Measurements from ENCODE around the gene GLI3.

GLI3 gene

DNA sequence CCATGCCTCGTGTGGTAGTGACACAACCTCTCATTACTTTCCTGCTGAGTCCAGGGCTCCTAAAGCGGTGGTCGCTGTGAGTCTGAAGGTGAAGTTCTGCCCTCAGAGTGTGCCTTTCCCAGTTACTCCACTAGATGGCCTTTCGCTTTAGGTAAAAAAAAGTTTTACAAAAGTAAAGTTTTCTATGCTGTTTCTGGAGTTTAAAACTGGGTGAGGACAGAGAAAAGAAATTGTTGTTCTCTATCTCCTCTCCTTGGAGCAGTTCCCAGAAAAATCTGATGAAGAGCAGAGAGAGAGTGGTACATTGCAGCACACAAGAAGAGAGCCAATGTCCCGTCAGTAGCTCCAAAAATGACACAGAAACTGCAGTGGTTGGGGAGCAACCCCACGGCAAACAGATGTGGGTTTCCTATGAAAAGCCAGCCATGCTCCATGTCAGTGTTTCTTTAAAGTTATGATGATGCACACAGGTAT lies 257.1 kb downstream of the GLI3 start:
- H3K4me2 ChIP-seq = no peak overlapping the region
- peaks cover 20% of the 10 kb centered on the region for H3K36me3 ChIP-seq
- H3K27me3 ChIP-seq = no peaks in the 10 kb centered on the region
- H3K4me1 ChIP-seq = 0 out of 2 replicates have a peak, but pooled peaks cover 5% of the 10 kb centered on the region
- TF ChIP-seq Cebpa-rat (IDR thresholded peaks at IDR 0.05) = no peak
- no peaks in the 10 kb centered on the region for H3K9me3 ChIP-seq
- no peaks in the 10 kb centered on the region for H4K20me1 ChIP-seq
- no peak overlapping the region for H3K27ac ChIP-seq
- H3K9ac ChIP-seq = no peak overlapping the region
- H3K4me3 ChIP-seq = no peak overlapping the region

GRCh38 chr7:41978858-41979257 lies 258.2 kb downstream of the GLI3 start:
- Histone ChIP-seq H3K4me3 (no peak overlapping the region), H3K4me2 (no peak overlapping the region), H3K27me3 (no peaks in the 10 kb centered on the region), H3K9me3 (no peaks in the 10 kb centered on the region), H4K20me1 (no peaks in the 10 kb centered on the region), H3K27ac (no peak overlapping the region), H3K4me1 (0 out of 2 replicates have a peak, but pooled peaks cover 5% of the 10 kb centered on the region), H3K36me3 (peaks cover 27% of the 10 kb centered on the region), H3K9ac (no peak overlapping the region)
- no peak for TF ChIP-seq Cebpa-rat (IDR thresholded peaks at IDR 0.05)

DNA sequence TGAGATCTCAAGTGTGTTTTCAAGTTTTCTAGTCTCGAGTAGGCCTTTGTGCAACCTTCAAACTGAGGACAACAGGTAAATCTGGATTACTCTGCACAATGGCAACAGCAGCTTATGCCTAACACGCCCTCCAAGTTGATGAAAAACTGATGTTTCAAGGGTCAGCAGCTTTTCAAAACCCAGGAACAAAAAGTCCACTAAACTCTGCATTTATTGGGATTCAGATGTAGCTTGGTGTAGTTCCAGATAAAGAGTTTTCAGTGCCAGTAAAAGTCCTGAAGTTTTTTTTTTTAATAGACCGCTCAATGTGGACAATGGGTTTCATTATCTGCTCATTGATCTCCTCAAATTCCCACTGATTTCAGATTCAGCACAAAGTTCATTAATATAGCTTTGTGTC lies 259.3 kb downstream of the GLI3 start:
- no peak for TF ChIP-seq Cebpa-rat (IDR thresholded peaks at IDR 0.05)
- Histone ChIP-seq H3K9me3 (no peaks in the 10 kb centered on the region), H3K4me1 (0 out of 2 replicates have a peak, but pooled peaks cover 5% of the 10 kb centered on the region), H3K4me2 (no peak overlapping the region), H3K36me3 (peaks cover 30% of the 10 kb centered on the region), H3K27ac (no peak overlapping the region), H3K27me3 (no peaks in the 10 kb centered on the region), H4K20me1 (no peaks in the 10 kb centered on the region), H3K4me3 (no peak overlapping the region), H3K9ac (no peak overlapping the region)

GRCh38 chr7:41977151-41977651 lies 259.8 kb downstream of the GLI3 start:
- H3K9ac ChIP-seq = no peak overlapping the region
- H3K27ac ChIP-seq = no peak overlapping the region
- peaks cover 34% of the 10 kb centered on the region for H3K36me3 ChIP-seq
- no peak overlapping the region for H3K4me2 ChIP-seq
- no peak overlapping the region for H3K4me3 ChIP-seq
- H3K9me3 ChIP-seq = no peaks in the 10 kb centered on the region
- H4K20me1 ChIP-seq = no peaks in the 10 kb centered on the region
- 0 out of 2 replicates have a peak, but pooled peaks cover 5% of the 10 kb centered on the region for H3K4me1 ChIP-seq
- H3K27me3 ChIP-seq = no peaks in the 10 kb centered on the region
- no peak for TF ChIP-seq Cebpa-rat (IDR thresholded peaks at IDR 0.05)

- Histone ChIP-seq H3K4me1 (0 out of 2 replicates have a peak, but pooled peaks cover 4% of the 10 kb centered on the region), H4K20me1 (no peaks in the 10 kb centered on the region), H3K36me3 (peaks cover 42% of the 10 kb centered on the region), H3K4me3 (no peak overlapping the region), H3K9me3 (no peaks in the 10 kb centered on the region), H3K27ac (no peak overlapping the region), H3K27me3 (no peaks in the 10 kb centered on the region), H3K9ac (no peak overlapping the region), H3K4me2 (no peak overlapping the region)
- TF ChIP-seq Cebpa-rat (IDR thresholded peaks at IDR 0.05) = no peak
Measured at GRCh38 chr7:41976411-41976810, 260.6 kb downstream of the GLI3 start.

DNA sequence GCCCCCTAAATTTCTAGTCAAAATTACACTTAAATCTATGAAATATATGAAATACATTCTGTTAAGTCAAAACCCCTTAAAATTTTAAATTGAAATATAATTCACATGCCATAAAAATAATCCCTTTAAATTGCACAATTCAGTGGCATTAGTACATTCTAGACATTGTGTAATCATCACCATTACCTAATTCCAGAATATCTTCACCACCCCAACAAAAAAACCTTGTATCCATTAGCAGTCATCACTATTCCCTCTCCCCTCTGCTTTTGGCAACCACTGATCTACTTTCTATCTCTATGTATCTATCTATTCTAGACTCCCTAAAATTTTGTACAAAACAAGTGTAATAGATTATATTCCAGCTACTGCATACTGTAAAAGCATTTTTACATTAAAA lies 261.2 kb downstream of the GLI3 start:
- Histone ChIP-seq H3K27me3 (no peaks in the 10 kb centered on the region), H3K4me1 (no peaks in the 10 kb centered on the region), H3K9ac (no peak overlapping the region), H3K36me3 (peaks cover 42% of the 10 kb centered on the region), H3K4me2 (no peak overlapping the region), H3K9me3 (no peaks in the 10 kb centered on the region), H3K4me3 (no peak overlapping the region), H3K27ac (no peak overlapping the region), H4K20me1 (no peaks in the 10 kb centered on the region)
- TF ChIP-seq Cebpa-rat (IDR thresholded peaks at IDR 0.05) = no peak

GRCh38 chr7:41974870-41975557 lies 262.0 kb downstream of the GLI3 start:
- H3K36me3 ChIP-seq = peaks cover 42% of the 10 kb centered on the region
- no peak overlapping the region for H3K27ac ChIP-seq
- H3K4me2 ChIP-seq = no peak overlapping the region
- no peaks in the 10 kb centered on the region for H3K4me1 ChIP-seq
- no peak overlapping the region for H3K4me3 ChIP-seq
- no peaks in the 10 kb centered on the region for H3K27me3 ChIP-seq
- H3K9ac ChIP-seq = no peak overlapping the region
- no peaks in the 10 kb centered on the region for H3K9me3 ChIP-seq
- TF ChIP-seq Cebpa-rat (IDR thresholded peaks at IDR 0.05) = no peak
- H4K20me1 ChIP-seq = no peaks in the 10 kb centered on the region

- H3K9me3 ChIP-seq = no peaks in the 10 kb centered on the region
- no peak overlapping the region for H3K4me3 ChIP-seq
- H3K27ac ChIP-seq = no peak overlapping the region
- no peak for TF ChIP-seq Cebpa-rat (IDR thresholded peaks at IDR 0.05)
- H4K20me1 ChIP-seq = no peaks in the 10 kb centered on the region
- H3K27me3 ChIP-seq = no peaks in the 10 kb centered on the region
- no peaks in the 10 kb centered on the region for H3K4me1 ChIP-seq
- no peak overlapping the region for H3K4me2 ChIP-seq
- H3K36me3 ChIP-seq = peaks cover 51% of the 10 kb centered on the region
- H3K9ac ChIP-seq = no peak overlapping the region
Measured at GRCh38 chr7:41973202-41973730, 263.7 kb downstream of the GLI3 start.

- Histone ChIP-seq H3K4me3 (no peak overlapping the region), H4K20me1 (no peaks in the 10 kb centered on the region), H3K4me2 (no peak overlapping the region), H3K4me1 (no peaks in the 10 kb centered on the region), H3K27me3 (no peaks in the 10 kb centered on the region), H3K9ac (no peak overlapping the region), H3K27ac (no peak overlapping the region), H3K36me3 (peaks cover 52% of the 10 kb centered on the region), H3K9me3 (no peaks in the 10 kb centered on the region)
- TF ChIP-seq Cebpa-rat (IDR thresholded peaks at IDR 0.05) = no peak
Measured at GRCh38 chr7:41972776-41973175, 264.2 kb downstream of the GLI3 start.

DNA sequence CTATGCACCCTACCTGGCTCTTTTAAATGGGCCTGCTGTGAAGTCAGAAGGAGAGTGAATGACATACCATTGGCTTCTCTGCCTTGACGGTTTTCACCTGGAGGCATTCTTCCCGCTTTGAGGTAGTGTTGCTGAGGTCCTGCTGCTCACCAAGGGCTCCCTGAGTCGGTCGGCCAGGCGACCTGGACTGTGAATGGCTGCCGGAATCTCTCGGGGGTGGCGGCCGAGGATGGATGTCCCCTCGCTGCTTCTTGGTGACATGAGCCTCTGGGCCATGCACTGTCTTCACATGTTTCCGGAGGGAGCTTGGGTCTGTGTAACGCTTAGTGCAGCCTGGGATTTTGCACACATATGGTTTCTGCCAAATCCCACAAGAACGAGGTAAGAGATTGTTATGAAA lies 264.7 kb downstream of the GLI3 start:
- H3K4me3 ChIP-seq = no peak overlapping the region
- TF ChIP-seq Cebpa-rat (IDR thresholded peaks at IDR 0.05) = no peak
- H3K36me3 ChIP-seq = peaks cover 57% of the 10 kb centered on the region
- no peaks in the 10 kb centered on the region for H3K4me1 ChIP-seq
- H4K20me1 ChIP-seq = no peaks in the 10 kb centered on the region
- H3K4me2 ChIP-seq = no peak overlapping the region
- no peak overlapping the region for H3K27ac ChIP-seq
- H3K27me3 ChIP-seq = no peaks in the 10 kb centered on the region
- H3K9me3 ChIP-seq = no peaks in the 10 kb centered on the region
- no peak overlapping the region for H3K9ac ChIP-seq
